GM18861 (cell line): ENCODE measurements around the gene LRRC61.

Experiments
- ATAC-seq: cut with Tn5 transposase; IDR thresholded peaks from one replicate; pipeline ENCODE4 v1.9.1; 2021; ENCODE audit not compliant: unreplicated experiment

LRRC61 gene

DNA sequence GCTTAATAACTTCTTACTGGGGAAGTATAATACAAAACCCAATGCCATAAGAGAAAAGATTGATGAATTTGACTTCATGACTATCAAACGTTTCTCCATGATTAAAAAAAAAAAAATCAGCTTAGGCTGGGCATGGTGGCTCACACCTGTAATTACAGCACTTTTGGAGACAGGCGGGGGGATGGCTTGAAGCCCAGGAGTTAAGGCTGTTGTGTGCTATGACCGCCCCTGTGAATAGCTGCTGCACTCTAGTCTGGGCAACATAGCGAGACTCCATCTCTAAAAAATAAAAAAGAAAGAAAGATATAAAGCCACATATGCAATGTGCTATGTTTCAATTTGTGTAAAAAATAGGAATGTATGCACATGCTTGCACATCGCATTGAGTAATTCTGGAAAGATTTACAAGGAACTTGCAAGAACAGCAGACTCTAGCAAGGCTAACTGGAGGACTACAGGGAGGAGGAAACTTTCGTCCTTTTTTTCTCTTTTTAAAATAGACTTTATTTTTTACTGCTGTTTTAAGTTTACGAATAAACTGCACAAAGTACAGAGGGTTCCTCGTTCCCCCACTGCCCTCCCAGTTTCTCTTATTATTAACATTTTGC, 28.5 kb downstream of the LRRC61 start:
- ATAC-seq, result no peak

DNA sequence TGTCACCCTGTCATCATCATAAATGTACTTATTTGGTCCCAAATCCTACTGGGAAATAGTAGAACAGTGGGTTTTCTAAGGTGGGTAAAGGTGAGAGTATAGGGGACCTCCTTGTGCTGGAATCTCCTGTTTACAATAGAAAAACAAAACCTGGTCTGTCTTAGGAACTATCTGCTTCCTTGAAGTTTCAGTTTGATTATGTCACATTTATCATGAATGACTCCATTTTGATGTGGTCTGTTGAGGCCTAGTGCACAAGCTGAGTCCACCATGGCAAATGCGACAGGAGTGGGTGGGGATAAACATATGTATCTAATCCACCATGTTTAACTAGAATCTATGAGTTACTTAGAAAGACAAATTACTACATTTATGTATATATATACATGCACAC, 32.5 kb downstream of the LRRC61 start:
- ATAC-seq, result no peak

DNA sequence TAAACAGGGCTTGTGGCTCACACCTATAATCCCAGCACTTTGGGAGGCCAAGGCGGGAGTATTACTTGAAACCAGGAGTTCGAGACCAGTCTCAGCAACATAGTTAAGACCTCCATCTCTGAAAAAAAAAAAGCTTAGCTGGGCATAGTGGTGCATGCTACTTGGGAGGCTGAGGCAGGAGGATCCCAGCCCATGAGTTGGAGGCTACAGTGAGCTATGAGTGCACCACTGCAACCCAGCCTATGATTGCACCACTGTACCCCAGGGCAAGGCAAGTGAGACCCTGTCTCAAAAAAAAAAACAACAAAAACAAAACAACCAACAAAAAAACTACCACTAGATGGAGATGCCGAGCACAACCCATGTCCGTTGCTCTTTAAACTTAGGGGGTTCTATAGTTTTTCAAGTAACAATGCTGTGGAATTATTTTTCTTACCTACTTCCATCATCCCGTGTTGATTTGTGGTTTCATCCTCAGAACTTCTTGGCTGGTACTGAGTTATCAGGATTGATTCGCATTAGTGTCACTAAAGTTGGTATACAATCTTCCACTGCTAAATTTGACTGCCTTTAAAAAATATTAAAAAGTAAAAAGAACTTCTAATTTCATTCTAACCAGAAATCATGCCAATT, 33.2 kb downstream of the LRRC61 start:
- ATAC-seq, result no peak

DNA sequence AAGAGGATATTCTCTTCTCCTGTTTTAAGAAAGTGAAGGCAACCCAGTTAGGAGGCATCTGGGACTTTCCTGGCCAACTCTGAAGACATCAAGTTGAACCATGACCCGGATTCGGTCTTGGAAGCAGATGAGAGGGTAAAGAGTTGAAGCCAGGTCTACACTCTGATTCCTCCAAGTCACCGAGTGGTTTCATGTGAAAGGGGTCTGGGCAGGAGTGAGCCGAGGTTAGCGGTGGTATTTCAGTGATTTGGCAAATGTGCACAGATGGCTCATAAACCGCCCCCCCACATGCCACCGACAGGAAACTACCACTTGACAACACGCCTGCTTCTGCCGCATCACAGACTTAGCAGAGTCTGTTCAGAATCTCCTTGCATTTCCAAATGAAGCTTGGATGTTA, 34.1 kb downstream of the LRRC61 start:
- no peak for ATAC-seq

DNA sequence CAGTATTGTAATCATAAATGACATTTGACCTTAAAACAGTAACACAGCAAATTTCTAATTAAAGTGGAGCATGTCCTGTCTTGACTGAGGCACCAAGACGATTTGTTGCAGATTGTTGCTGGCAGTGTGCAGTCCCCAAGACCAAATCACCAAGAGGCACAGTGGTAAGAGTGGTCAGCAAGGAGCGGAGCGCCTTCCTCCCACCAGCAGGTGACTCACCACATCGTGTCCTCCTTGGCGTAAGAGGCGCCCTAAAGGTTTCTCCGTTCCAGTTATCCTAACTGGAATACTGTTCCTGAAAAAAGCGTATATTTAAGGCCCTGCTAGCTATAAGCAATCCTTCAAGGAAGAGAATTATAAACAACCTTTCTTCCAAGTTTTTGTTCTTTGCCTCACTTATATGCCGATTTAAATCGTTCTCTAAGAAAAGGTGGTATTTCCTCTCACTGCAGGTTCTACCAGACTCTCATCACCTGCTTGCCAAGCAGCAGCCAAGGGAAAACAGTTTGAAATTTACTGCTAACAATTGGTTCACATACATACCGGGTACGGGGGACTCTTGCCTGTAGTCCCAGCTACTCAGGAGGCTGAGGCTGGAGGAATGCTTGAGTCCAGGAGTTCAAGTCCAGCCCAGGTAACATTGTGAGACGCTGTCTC, 34.7 kb downstream of the LRRC61 start:
- ATAC-seq, result no peak

DNA sequence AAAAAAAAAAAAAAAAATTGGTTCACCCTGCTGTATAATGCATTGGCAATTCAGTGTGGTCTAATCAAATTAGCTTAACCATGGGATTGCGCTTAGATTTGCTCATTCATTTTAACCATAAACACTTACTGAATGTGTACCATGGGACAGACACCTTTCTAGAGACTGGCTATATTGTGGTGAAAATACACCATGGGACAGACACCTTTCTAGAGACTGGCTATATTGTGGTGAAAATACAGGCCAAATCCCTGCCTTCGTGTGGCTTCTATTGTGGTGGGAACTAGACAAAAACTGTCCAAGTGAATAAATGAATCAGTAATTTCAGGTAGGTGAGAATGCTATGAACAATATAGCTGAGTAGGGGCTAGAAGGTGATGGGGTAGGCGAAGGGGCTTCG, 35.3 kb downstream of the LRRC61 start:
- ATAC-seq, result no peak

DNA sequence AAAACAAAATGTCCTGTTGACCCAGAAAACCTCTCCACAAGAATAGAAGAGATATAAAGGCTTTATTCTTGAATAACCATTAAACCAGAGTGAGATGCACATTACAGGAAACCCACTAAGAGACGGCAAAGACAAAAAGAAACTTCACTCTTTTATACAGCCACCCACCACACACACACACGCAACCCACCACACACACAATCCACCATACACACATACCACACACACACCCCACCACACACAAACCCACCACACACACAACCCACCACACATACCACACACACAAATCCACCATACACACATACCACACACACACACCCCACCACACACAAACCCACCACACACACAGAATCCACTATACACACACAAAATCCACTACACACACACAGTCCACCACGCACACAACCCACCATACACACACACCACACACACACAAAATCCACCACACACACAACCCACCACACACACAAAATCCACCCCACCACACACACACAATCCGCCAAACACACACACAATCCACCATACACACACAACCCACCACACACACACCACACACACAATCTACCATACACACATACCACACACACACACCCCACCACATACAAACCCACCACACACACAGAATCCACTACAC, 36.0 kb downstream of the LRRC61 start:
- ATAC-seq, result no peak

DNA sequence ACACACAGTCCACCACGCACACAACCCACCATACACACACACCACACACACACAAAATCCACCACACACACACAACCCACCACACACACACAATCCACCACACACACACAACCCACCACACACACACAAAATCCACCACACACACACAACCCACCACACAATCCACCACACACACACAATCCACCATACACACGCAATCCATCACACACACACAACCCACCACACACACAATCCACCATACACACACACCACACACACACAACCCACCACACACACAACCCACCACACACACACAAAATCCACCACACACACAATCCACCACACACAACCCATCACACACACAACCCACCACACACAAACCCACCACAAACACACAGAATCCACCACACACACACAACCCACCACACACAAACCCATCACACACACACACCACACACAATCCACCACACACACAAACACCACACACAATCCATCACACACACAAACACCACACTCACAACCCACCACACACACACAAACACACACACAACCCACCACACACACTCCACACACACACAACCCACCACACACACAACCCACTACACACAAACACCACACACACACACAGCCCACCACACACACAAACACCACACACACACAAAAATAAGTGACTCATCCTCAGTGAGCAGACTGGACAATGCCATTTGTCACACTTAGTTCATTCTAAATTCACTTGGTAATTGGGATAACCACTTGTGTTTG, 36.6 kb downstream of the LRRC61 start:
- no peak for ATAC-seq

DNA sequence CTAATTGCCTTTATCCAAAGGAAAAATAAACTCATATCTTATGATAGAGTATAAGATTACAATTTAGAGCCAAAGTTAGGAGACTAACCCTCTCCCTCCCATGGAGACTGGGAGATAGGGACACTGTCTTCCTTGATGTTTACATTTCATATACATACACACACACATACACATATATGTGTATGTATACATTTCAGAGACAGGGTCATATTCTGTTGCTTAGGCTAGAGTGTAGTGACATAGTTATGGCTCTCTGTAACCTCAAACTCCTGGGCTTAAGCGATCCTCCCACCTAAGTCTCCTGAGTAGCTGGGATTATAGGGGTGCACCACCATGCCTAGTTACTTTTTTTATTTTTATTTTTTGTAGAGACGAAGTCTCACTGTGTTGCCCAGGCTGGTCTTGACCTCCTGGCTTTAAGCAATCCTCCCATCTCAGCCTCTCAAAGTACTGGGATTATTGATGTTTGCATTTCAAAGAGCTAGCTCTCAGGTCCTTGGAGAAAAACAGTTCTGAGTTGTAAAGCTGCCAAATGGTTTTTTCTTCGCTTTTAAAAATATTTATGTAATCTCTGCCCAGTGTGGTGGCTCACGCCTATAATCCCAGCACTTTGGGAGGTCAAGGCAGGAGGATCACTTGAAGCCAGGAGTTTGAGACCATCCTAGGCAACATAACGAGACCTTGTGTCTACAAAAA, 37.4 kb downstream of the LRRC61 start:
- no peak for ATAC-seq

DNA sequence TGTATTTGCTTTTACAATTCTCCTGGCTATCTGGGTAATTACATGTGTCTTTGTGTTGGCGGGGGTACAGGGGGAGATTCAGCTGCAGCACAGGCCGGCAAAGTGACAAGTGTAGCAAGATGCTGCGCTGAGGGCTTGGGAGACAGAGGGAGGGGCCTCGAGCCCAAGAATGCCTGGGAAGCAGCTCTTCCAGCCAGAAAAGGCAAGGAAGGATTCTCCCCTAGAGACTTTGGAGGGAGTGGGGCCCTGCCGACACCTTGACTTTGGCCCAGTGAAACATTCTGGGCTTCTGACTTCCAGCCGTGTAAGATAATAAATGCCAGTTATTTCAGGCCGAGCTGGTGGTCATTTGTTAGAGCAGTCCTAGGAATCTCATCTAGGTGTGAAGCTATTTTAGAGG, 38.2 kb downstream of the LRRC61 start:
- ATAC-seq, result no peak

DNA sequence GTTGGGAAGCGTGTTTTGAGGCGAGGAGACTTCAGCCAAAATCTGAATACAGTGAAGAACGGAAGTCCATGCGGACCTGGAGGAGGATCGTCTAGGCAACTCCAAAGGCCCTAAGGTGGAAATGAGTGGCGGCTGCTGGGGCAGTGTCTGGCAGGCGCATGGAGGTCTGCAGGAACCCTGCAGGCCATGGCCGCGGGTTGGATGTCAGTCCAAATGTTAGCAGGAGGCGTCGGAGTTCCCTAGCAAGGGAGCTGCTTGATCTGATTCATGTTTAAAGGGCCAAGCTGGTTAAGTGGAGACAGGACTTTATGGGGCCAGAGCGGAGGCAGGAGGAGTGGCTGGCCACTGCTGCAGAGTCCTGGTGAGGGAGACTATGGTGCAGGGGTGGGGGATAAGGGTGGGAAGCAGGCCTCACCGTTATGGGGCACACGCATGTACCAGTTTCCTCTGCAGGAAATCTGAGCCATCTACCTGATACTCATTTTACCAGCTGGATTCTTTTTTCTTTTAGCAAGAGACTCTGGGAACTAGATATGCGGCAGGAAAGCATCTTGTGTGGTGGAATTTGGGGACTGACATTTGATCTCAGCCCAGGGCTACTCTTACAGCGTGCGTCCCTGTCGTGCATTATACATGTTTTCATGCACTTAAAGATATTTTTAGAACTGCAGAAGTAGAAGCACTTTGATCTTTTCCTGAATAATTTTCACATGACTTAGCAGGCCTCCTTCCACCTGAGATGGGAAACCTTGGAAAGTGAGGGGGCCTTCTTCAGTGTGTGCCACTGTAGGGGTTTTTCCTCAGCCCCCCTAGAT, 38.9 kb downstream of the LRRC61 start:
- no peak for ATAC-seq

DNA sequence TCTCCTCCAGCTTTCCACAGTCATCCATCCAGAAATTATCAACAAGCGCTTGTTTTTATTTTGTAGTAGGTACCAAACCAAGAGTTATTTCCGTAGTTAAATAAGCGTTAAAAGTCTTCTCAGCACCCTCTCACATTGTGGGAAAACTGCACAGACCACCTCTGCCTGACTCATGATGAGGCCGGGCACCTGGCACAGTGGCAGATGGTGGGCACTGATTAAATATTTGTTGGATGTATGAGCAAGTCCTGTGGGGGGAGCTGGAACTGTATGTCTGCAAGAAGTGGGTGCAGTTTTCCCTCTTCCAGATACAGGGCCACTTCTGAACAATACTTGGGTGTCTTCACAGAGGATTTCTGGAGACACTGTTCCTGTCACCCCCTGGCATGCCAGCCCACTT, 40.2 kb downstream of the LRRC61 start:
- ATAC-seq, result no peak

DNA sequence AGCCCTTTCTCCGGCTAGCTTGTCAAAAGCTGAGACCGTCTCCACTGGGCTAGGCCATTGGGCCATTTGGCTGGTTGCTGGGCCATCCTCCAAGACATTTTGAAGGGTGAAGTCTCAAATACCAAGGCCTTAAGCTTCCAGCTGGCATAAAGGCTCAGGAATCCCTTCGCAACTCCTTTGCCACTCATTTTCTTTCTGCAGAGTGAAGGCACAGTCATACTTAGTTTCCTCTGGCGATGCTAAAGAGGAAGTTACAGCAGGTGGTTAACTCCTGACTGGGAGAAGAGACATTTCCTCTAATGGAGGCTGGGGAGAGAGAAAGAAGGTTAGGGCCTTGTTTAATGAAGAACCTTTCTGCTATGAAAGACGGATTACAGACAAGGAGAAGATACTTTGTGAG, 40.7 kb downstream of the LRRC61 start:
- no peak for ATAC-seq

DNA sequence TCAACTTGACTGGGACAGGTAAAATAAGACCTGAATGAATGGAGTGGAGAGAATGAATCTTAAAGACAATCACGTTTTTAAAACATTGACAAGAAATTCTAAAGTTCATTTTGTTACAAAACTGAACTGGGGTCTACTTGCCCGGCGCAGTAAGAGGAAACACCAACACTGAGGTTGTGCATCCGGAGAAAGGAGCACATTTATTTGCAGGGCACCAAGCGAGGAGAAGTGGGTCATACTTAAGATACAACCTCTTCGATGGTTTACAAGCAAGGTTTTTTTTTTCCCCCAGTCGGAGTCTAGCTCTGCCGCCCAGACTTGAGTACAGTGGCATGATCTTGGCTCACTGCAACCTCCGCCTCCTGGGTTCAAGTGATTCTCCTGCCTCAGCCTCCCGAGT, 42.0 kb downstream of the LRRC61 start:
- ATAC-seq, result no peak

DNA sequence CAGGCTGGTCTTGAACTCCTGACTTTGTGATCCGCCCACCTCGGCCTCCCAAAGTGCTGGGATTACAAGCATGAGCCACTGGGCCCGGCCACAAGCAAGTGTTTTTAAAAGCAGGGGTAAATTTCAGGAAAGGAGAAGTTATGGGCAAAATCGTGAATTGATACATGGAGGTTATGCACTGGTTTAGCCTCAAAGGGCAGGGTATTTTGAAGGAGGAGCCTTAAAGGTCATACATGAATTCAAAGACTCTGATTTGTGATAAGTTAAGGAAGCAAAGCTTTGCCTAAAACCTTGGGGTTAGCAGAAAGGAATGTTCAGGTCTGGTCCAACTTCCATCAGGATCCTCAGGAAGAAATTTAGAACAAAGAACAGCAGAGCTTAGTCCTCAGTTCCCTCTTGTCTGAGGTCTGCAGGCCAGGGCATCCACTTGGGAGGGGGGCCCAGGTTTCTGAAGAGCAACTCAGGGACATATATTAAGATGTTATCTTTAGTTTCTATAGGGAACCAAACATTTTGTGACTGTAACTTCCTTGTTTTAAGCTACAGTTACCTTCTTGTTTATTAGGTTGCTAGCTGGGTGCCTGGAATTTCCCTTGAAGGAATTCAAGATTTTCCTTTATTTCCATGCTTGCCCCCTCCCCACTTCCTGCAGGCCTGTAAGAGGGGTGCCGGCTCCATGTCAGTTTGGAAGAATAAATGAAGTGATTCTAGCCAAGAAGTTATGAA, 42.7 kb downstream of the LRRC61 start:
- ATAC-seq, result no peak

DNA sequence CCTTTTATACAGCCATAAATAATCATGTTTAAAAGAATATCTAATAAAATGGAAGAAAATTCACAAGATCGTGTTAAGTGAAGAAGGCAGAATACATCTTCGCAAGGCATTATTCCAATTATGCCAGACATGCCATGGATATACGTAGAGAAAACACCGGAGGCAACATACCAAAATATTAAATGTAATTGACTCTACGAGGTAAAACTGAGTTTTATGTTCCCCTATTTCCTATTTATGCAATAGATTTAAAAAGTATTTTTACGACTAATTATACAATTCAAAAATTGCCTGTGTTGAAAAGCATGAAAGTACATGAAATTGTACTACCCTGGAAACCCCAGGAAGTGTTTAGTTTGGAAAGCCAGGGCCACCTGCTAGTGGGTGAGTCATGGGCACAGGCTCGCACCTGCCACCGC, 44.5 kb downstream of the LRRC61 start:
- no peak for ATAC-seq

DNA sequence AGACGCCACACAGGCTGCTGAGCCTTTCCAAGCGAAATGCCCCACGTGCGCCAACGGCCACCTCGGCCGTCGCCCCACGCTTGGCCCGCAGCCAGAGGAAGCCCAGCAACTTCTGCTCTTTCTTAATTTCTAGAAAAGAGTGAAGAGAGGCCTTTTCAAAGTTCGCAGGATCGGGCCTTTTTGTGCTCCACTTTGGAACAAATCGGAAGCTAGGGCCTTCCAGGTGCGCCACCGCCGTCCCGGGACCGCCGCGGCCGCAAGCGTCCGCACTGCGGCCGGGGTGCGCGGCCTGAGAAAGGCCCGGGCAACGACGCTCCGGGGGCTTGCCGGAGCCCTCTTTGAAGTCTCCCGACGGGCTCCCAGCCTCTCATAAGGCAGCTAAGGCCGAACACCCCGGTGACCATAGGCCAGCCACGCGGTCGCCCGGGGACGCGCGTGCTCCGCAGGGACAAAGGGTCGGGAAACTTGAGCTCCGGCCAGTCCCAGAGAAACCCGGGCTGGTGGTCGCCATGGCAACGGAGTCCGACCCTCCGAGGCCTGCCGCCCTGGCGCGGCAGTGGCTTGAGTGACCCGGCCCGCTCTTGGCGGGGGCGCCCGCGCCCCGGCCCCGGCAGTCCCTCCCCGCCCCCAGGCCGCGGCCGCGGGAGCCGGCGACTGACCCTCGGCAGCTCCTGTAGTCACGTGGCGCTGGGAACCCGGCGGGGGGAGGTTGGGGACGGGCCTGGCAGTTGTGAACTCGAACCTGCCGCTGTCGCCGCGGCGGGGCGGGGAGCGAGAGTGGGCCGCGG, 45.1 kb downstream of the LRRC61 start, which contains the start of gene REPIN1:
REPIN1 (plus strand) TSS at position 727 of the 788 bp plus-strand sequence. CDS start 890 bp downstream, outside the sequence.
- peak; percentile 35 for ATAC-seq
